Spleen (tissue), 7 donors: ENCODE measurements around the gene AFAP1L2.

ENCODE experiments used
- CTCF ChIP-seq, 11 experiments: fragments of 200-600 bp in 7 of 11; fragments of 450-650 bp in 4 of 11; sonication (generic) in 4 of 11; IDR thresholded peaks in 8 of 11; conservative IDR thresholded peaks in 3 of 11; 1 replicate in 7 of 11; 2 replicates in 4 of 11; pipeline versions ENCODE4 v1.4.0 to v1.8.0; 2016 to 2021; ENCODE audit warnings: antibody characterized with exemption in 11 of 11, inconsistent platforms in 4 of 11, mild to moderate bottlenecking in 1 of 11
- POLR2A ChIP-seq, 3 donors: fragments of 450-650 bp; IDR thresholded peaks; one replicate each; pipeline ENCODE4 v1.5.1; 2017; ENCODE audit warnings: antibody characterized with exemption in 3 of 3, mild to moderate bottlenecking in 1 of 3
- donor health status: DM: no; HTN: no; CAD: no; lungs with moderate emphysema.
- donor health status: DM: no; HTN: no; CAD: no.
- donor health status: DM: no; HTN: no; CAD: no.

DNA sequence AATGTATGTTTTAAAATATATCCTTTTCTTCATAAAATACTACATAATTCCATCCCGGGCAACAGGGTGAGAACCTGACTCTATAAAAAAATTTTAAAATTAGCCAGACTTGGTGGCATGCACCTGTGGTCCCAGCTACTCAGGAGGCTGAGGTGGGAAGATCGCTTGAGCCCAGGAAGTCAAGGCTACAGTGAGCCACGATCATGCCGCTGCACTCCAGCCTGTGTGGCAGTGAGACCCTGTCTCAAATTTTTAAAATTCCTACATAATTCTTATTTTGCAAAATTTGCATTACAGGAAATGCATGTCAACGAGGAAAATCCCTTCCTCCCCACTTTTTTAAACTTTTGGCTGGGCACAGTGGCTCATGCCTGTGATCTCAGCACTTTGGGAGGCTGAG is 31.3 kb downstream of the AFAP1L2 start:
- no peak for TF ChIP-seq CTCF (IDR thresholded peaks at IDR 0.05 in 8 of 11, conservative IDR thresholded peaks at IDR 0.05 in 3 of 11)
- TF ChIP-seq POLR2A (IDR thresholded peaks at IDR 0.05) = no peak
